Nephron progenitor cell (in vitro differentiated cells): ENCODE results near the gene DIABLO.
"Not testable (repeated sequence)": the region's sequence is repeated elsewhere in the genome, so short reads cannot be mapped to it uniquely, and the experiment has no call there.

Experiments
- DNase-seq: peaks from one replicate; pipeline ENCODE4 v3.0.0; 2021
- H3K27ac Mint-ChIP-seq: 2 replicates; pipeline ENCODE4 v1.8.0; 2021; ENCODE audit warnings: mild to moderate bottlenecking, moderate library complexity, mixed read lengths
- H3K27me3 Mint-ChIP-seq: 2 replicates; pipeline ENCODE4 v1.8.0; 2021; ENCODE audit warnings: mild to moderate bottlenecking, low read depth, mixed read lengths; ENCODE audit not compliant: poor library complexity
- H3K36me3 Mint-ChIP-seq: 2 replicates; pipeline ENCODE4 v1.8.0; 2021; ENCODE audit warnings: low read depth, mixed read lengths
- H3K4me1 Mint-ChIP-seq: 2 replicates; pipeline ENCODE4 v1.8.0; 2021; ENCODE audit warnings: mixed read lengths
- H3K4me3 Mint-ChIP-seq: 2 replicates; pipeline ENCODE4 v1.8.0; 2021; ENCODE audit warnings: mild to moderate bottlenecking, moderate library complexity, mixed read lengths
- H3K9me3 Mint-ChIP-seq: 2 replicates; pipeline ENCODE4 v1.8.0; 2021; ENCODE audit warnings: mild to moderate bottlenecking, moderate library complexity, mixed read lengths
- TF ChIP-seq, protein P1 (sequence below): fragments of 200-600 bp; sonication (generic); IDR thresholded peaks from 2 replicates; pipeline ENCODE4 v1.5.0; 2021; ENCODE audit warnings: antibody characterized with exemption

Gene DIABLO

DNA sequence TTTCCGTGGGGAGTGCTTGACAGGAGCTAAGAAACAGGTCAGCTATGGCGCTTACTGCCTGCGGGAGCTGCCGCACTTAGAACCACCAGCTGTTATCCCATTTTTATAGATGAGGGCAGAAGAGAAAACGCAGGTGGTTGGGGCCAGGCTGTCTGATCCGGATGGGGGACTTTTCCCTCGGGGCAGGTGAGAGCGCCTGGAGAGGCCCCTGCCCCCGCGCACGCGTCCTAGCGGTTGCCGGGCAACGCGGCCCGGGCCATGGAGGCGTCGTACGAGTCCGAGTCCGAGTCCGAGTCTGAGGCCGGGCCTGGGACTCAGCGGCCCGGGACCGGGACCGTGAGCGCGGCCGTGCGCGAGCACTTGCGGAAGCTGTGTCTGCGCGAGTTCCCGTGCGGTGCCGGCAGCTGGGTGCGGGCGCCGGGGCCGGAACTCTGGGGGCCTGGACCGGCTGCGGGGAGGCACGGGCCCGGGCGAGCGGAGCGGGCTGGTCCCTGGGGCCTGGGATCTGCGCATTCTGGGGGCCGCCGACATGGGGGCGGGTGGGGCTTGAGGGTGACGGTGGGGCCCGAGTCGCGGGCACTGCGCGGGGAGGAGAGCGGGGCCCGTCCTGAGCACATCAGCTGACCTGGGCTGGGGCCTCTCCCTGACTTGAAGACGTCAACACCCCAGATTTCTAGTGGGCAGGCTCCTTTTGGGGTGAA lies 42.8 kb downstream of the DIABLO start, which contains the start of gene LRRC43:
Gene LRRC43, plus strand, starts transcription at position 237 of the 701 bp plus-strand sequence. Its CDS starts 22 bp downstream, at position 259.
- TF ChIP-seq, protein P1, sequence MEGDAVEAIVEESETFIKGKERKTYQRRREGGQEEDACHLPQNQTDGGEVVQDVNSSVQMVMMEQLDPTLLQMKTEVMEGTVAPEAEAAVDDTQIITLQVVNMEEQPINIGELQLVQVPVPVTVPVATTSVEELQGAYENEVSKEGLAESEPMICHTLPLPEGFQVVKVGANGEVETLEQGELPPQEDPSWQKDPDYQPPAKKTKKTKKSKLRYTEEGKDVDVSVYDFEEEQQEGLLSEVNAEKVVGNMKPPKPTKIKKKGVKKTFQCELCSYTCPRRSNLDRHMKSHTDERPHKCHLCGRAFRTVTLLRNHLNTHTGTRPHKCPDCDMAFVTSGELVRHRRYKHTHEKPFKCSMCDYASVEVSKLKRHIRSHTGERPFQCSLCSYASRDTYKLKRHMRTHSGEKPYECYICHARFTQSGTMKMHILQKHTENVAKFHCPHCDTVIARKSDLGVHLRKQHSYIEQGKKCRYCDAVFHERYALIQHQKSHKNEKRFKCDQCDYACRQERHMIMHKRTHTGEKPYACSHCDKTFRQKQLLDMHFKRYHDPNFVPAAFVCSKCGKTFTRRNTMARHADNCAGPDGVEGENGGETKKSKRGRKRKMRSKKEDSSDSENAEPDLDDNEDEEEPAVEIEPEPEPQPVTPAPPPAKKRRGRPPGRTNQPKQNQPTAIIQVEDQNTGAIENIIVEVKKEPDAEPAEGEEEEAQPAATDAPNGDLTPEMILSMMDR, result no peak
- Mint-ChIP-seq H3K27me3 (peaks cover 45% of the 10 kb centered on the region), H3K36me3 (no peaks in the 10 kb centered on the region), H3K4me3 (peak within 1 kb of the TSS; percentile 80), H3K4me1 (peaks cover 22% of the 10 kb centered on the region), H3K9me3 (no peaks in the 10 kb centered on the region), H3K27ac (no peak within 1 kb of the TSS)
- DNase-seq, result peak; percentile 78

DNA sequence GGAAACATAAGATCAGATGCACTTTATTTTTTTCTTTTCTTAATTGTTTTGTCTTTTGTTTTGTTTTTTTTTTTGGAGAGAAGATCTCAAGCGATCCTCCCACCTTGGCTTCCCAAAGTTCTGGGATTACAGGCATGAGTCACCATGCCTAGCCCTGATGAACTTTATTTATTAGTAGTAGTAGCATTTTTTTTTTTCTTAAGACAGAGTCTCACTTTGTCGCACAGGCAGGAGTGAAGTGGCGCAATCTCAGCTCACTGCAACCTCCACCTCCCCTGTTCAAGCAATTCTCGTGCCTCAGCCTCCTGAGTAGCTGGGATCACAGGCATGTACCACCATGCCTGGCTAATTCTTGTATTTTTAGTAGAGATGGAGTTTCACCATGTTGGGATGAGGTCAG lies 49.4 kb downstream of the DIABLO start:
- peaks cover 19% of the 10 kb centered on the region for H3K4me1 Mint-ChIP-seq
- peaks cover 18% of the 10 kb centered on the region for H3K27me3 Mint-ChIP-seq
- not testable (repeated sequence) for DNase-seq, H3K4me3 Mint-ChIP-seq, H3K9me3 Mint-ChIP-seq, H3K27ac Mint-ChIP-seq, H3K36me3 Mint-ChIP-seq

- H3K27me3 Mint-ChIP-seq, result peaks cover 14% of the 10 kb centered on the region
- no peaks in the 10 kb centered on the region for H3K9me3 Mint-ChIP-seq
- H3K36me3 Mint-ChIP-seq, result no peaks in the 10 kb centered on the region
- no peak for DNase-seq
- no peak within 1 kb of the TSS for H3K27ac Mint-ChIP-seq
- TF ChIP-seq, protein P1, result no peak
- H3K4me3 Mint-ChIP-seq, result no peak within 1 kb of the TSS
- peaks cover 17% of the 10 kb centered on the region for H3K4me1 Mint-ChIP-seq
These were observed 51.6 kb downstream of the DIABLO start, which contains the start of gene IL31 for GRCh38 chr12:122174155-122174845. Gene IL31 (minus strand): TSS chr12:122174221. CDS start chr12:122174172, 49 bp downstream.

DNA sequence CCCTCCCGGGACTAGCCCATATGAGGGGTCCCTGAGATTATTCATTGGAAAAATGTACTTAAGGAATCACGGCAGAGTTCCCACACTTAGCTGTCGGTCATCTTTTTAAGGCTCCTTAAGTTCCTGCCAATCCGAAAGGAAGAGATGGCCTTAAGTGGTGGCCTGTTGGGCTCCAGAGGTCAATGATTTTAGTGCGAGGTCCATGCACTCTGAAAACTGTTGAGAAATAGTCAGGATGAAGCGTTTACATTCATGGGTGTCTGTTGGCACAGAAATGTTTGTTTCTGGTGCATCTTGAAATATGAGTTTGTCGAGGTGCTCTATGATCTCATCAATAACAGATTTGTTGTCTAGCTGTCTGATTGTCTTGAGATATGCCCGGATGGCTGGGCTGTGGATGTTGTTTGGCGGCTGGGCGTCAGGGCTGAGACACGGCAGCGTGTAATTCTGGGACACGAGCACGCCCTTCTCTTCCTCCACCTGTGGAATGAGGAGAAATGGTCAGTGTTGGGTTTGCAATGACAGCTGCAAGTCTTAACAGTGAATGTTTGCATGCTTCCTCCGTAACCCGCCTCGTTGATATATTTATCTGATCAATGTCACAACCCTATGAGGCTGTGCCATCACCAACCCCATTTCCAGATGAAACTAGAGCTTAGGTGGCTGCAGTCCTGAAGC lies 53.5 kb downstream of the DIABLO start:
- no peaks in the 10 kb centered on the region for H3K9me3 Mint-ChIP-seq
- H3K27me3 Mint-ChIP-seq, result peaks cover 10% of the 10 kb centered on the region
- no peak overlapping the region for H3K27ac Mint-ChIP-seq
- TF ChIP-seq, protein P1, result no peak
- H3K4me1 Mint-ChIP-seq, result peaks cover 15% of the 10 kb centered on the region
- DNase-seq, result no peak
- no peak overlapping the region for H3K4me3 Mint-ChIP-seq
- no peaks in the 10 kb centered on the region for H3K36me3 Mint-ChIP-seq

GRCh38 chr12:122171399-122171798 lies 54.5 kb downstream of the DIABLO start:
- Mint-ChIP-seq H3K27ac (no peak overlapping the region), H3K27me3 (peaks cover 10% of the 10 kb centered on the region), H3K4me3 (no peak overlapping the region), H3K4me1 (peaks cover 24% of the 10 kb centered on the region), H3K9me3 (no peaks in the 10 kb centered on the region), H3K36me3 (no peaks in the 10 kb centered on the region)
- TF ChIP-seq, protein P1, result no peak
- no peak for DNase-seq

DNA sequence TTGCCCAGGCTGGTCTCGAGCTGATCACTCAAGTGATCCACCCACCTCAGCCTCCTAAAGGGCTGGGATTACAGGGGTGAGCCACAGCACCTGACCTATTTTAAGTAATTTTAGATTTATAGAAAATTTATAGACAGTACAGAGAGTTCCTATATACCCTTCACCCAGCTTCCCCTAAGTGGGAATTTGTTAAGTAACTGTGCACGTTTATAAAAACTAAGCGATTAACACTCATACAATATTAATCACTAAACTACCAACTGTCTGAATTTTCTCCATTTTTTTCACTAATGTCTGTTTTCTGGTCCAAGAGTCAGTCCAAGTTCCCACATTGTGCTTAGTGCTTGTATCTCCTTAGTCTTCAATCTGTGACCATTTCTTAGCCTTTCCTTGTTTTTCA lies 57.4 kb downstream of the DIABLO start:
- H3K9me3 Mint-ChIP-seq, result no peaks in the 10 kb centered on the region
- TF ChIP-seq, protein P1, result no peak
- no peak for DNase-seq
- no peak overlapping the region for H3K4me3 Mint-ChIP-seq
- no peaks in the 10 kb centered on the region for H3K36me3 Mint-ChIP-seq
- H3K27ac Mint-ChIP-seq, result no peak overlapping the region
- H3K4me1 Mint-ChIP-seq, result peaks cover 17% of the 10 kb centered on the region
- peaks cover 4% of the 10 kb centered on the region for H3K27me3 Mint-ChIP-seq
